DOHH2 (cell line): ENCODE data around the gene GVQW3.

ENCODE experiments used
- H3F3A ChIP-seq: fragments of 200-600 bp; sonication (generic), shearing (Covaris generic); 2 replicates; pipeline ENCODE4 v1.6.0; 2016; ENCODE audit warnings: antibody characterized with exemption, mild to moderate bottlenecking; ENCODE audit not compliant: control insufficient read depth, insufficient read depth
- H3K27ac ChIP-seq: fragments of 200-600 bp; sonication (generic); 2 replicates; pipeline ENCODE4 v1.5.1; 2014; ENCODE audit warnings: low read depth, mild to moderate bottlenecking, low read length, moderate library complexity
- H3K27me3 ChIP-seq: fragments of 200-600 bp; sonication (generic); 2 replicates; pipeline ENCODE4 v1.6.1; 2014; ENCODE audit warnings: mild to moderate bottlenecking, low read length, mixed read lengths; ENCODE audit not compliant: control insufficient read depth
- H3K36me3 ChIP-seq: fragments of 200-600 bp; sonication (generic); 2 replicates; pipeline ENCODE4 v1.6.1; 2014; ENCODE audit warnings: mild to moderate bottlenecking, low read length, moderate library complexity, mixed read lengths; ENCODE audit not compliant: control insufficient read depth
- H3K4me1 ChIP-seq: fragments of 200-600 bp; sonication (generic); 2 replicates; pipeline ENCODE4 v1.6.1; 2014; ENCODE audit warnings: mild to moderate bottlenecking, low read length, mixed read lengths; ENCODE audit not compliant: control insufficient read depth
- H3K4me2 ChIP-seq: fragments of 200-600 bp; sonication (generic); 2 replicates; pipeline ENCODE4 v1.6.0; 2014; ENCODE audit warnings: mild to moderate bottlenecking, low read length, moderate library complexity
- H3K4me3 ChIP-seq: fragments of 200-600 bp; sonication (generic); 2 replicates; pipeline ENCODE4 v1.5.1; 2014; ENCODE audit warnings: mild to moderate bottlenecking, low read length, mixed read lengths
- H3K79me2 ChIP-seq: fragments of 200-600 bp; sonication (generic); 2 replicates; pipeline ENCODE4 v1.6.1; 2014; ENCODE audit warnings: mild to moderate bottlenecking, low read length, mixed read lengths; ENCODE audit not compliant: control insufficient read depth
- H3K9me2 ChIP-seq: fragments of 200-600 bp; sonication (generic); replicated peaks from 2 replicates; pipeline ENCODE4 v1.6.1; 2014; ENCODE audit warnings: mild to moderate bottlenecking, low read length, mixed read lengths; ENCODE audit not compliant: control insufficient read depth
- H3K9me3 ChIP-seq: fragments of 200-600 bp; sonication (generic); 2 replicates; pipeline ENCODE4 v1.6.1; 2014; ENCODE audit warnings: antibody characterized with exemption, low read length, mixed read lengths; ENCODE audit not compliant: control insufficient read depth, insufficient read depth
- H4K20me1 ChIP-seq: fragments of 200-600 bp; sonication (generic); 2 replicates; pipeline ENCODE4 v1.6.0; 2014; ENCODE audit warnings: low read depth, mild to moderate bottlenecking, antibody characterized with exemption, low read length, moderate library complexity; ENCODE audit not compliant: control insufficient read depth, insufficient read depth
- EZH2phosphoT487 ChIP-seq: fragments of 200-600 bp; sonication (generic); IDR thresholded peaks from 2 replicates; pipeline ENCODE4 v1.6.1; 2017; ENCODE audit warnings: borderline replicate concordance, mild to moderate bottlenecking, antibody characterized with exemption, low read length, moderate library complexity, mixed read lengths
- TF ChIP-seq, protein P1 (sequence below): fragments of 200-600 bp; sonication (generic); IDR thresholded peaks from one replicate; pipeline ENCODE4 v1.5.1; 2014; ENCODE audit warnings: antibody characterized with exemption, mild to moderate bottlenecking, low read depth, low read length; ENCODE audit not compliant: poor library complexity, severe bottlenecking

Gene GVQW3

DNA sequence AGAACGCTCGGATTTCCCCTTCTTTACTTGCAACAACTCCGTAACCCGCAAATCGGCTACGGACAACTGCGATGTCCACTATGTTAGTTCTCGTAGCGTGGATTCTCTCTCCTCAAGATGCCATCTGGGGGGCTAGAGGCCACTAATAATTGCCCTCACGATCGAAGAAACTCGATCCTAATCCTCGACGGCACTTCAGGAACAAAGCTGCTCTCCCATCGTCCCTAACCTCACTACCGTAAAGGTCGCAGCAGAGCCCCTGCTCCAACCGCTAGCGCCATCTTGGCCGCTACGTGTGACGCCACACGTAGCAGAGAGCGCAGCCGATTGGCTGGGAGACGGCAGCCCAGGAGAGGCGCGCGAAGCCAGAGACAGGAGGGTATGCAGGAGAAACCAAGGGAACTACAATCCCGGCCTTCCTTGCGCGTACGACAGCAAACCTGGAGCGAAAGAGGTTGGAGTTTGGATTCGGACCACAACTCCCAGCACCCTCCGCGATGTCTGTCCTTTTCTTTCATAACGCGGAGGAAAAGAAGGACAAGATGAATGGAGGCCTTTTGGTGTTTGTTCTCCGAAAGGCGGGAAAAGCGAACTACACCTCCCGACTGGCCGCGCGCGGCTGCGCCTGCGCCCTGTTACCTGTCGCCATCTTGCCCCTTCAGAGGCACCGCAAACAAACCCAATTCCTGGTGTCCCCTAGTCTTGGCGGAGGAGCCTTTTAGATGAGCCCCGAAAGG, 63.4 kb downstream of the GVQW3 start, which contains the start of gene EMSY:
TSS of gene EMSY (plus strand) at position 635 of the 737 bp plus-strand sequence. CDS start 1,921 bp downstream, outside the sequence.
- Histone ChIP-seq H3K27me3 (no peaks in the 10 kb centered on the region), H3K36me3 (peaks cover 61% of the 10 kb centered on the region), H3K4me2 (peak within 1 kb of the TSS; percentile 72), H4K20me1 (peaks cover 9% of the 10 kb centered on the region), H3K9me2 (no peaks in the 10 kb centered on the region), H3F3A (no peaks in the 10 kb centered on the region), H3K4me3 (peak within 1 kb of the TSS; percentile 90), H3K9me3 (no peaks in the 10 kb centered on the region), H3K79me2 (peaks cover 69% of the 10 kb centered on the region), H3K4me1 (peaks cover 20% of the 10 kb centered on the region), H3K27ac (peak within 1 kb of the TSS; percentile 61)
- no peak for TF ChIP-seq EZH2phosphoT487
- TF ChIP-seq, protein P1, sequence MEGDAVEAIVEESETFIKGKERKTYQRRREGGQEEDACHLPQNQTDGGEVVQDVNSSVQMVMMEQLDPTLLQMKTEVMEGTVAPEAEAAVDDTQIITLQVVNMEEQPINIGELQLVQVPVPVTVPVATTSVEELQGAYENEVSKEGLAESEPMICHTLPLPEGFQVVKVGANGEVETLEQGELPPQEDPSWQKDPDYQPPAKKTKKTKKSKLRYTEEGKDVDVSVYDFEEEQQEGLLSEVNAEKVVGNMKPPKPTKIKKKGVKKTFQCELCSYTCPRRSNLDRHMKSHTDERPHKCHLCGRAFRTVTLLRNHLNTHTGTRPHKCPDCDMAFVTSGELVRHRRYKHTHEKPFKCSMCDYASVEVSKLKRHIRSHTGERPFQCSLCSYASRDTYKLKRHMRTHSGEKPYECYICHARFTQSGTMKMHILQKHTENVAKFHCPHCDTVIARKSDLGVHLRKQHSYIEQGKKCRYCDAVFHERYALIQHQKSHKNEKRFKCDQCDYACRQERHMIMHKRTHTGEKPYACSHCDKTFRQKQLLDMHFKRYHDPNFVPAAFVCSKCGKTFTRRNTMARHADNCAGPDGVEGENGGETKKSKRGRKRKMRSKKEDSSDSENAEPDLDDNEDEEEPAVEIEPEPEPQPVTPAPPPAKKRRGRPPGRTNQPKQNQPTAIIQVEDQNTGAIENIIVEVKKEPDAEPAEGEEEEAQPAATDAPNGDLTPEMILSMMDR, result no peak

DNA sequence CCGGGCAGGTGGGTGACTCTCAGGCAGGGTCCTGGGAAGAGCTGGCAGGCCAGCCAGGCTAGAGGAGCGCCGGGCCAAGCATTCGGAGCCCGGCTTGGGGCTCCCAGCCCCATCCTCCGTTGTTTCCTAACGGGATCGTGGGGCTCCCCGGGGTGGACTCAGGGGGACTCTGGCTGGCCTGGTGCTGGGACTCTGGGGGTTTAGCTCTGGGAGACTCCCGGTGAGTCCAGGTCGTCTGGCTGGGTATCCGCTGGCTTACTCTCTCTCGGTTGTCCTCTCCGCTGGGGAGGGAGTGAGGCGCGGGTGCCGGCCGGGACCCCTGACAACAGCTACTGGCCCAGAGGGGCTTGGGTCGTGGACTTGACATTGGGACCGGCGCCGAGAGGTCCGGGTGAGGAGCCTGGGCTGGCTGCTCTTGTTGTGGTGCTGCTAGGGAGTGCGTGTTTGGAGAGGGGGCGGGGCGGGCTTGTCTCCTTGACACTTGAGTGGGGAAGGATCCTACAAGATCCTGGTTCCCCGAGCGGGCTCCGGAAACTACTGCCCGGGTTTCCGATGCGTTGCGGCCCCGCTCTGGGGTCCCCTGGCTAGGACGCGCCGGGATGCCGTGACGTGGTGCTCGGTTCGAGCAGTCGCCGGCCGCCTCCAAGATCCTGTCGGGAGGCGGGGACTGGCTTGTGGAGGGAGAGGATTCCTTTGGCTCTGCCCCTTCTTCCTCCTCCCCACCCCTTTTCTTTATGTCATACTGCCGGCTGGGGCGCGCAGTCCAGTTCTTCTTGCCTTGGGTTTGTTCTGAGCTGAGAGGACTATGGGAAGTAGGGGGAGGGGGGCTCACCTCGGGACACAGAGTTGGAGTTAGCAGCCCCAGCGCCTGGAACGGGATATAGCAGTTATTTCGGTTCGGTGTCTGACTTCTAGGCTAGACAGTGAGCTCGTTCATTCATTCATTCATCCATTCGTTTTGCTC, 64.3 kb downstream of the GVQW3 start:
- Histone ChIP-seq H3K27ac (peak overlapping the region; percentile 61), H3K27me3 (no peaks in the 10 kb centered on the region), H3K79me2 (peaks cover 70% of the 10 kb centered on the region), H3K4me1 (peaks cover 20% of the 10 kb centered on the region), H3K9me2 (no peaks in the 10 kb centered on the region), H3K4me3 (peak overlapping the region; percentile 90), H4K20me1 (peaks cover 9% of the 10 kb centered on the region), H3F3A (no peaks in the 10 kb centered on the region), H3K4me2 (peak overlapping the region; percentile 72), H3K9me3 (no peaks in the 10 kb centered on the region), H3K36me3 (peaks cover 69% of the 10 kb centered on the region)
- TF ChIP-seq, protein P1, result no peak
- TF ChIP-seq EZH2phosphoT487, result no peak

DNA sequence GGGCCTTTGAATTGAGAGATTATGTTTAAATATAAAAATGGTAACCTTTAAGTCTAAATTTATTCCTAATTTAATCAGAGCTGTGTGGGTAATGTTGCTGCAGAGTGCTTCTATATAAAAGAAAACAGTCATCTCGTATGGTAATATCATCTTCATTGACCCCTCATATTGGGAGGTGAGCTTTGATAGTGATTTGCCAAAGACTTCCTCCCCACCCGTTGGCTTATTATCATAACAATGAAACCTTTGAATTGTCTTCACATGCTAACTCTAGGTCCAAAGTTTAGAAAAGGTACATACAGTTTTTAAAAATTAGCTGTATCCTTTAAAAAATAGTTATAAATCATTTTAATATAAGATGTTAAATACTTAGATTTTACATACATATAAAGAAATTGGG, 67.4 kb downstream of the GVQW3 start:
- H3K4me1 ChIP-seq, result peaks cover 7% of the 10 kb centered on the region
- no peak overlapping the region for H3K4me2 ChIP-seq
- H3F3A ChIP-seq, result no peaks in the 10 kb centered on the region
- H3K27me3 ChIP-seq, result no peaks in the 10 kb centered on the region
- peaks cover 76% of the 10 kb centered on the region for H3K36me3 ChIP-seq
- H3K9me2 ChIP-seq, result no peaks in the 10 kb centered on the region
- H3K79me2 ChIP-seq, result peaks cover 48% of the 10 kb centered on the region
- H3K27ac ChIP-seq, result no peak overlapping the region
- no peaks in the 10 kb centered on the region for H3K9me3 ChIP-seq
- peaks cover 9% of the 10 kb centered on the region for H4K20me1 ChIP-seq
- no peak for TF ChIP-seq EZH2phosphoT487
- TF ChIP-seq, protein P1, result no peak
- no peak overlapping the region for H3K4me3 ChIP-seq
